Thyroid gland (tissue), 4 donors: ENCODE data around the gene PRSS12. TPM values are rescaled to one million over a fixed set of nuclear protein-coding genes. Genes with fewer than 3 reads are reported as not detected.

Experiments
- DNase-seq, 2 donors: peaks; one replicate each; pipeline ENCODE4 v3.0.0-alpha.2; 2019
- H3K27ac ChIP-seq, 3 donors: fragments of 200-600 bp; sonication (generic); 1 replicate in 2 of 3; 2 replicates in 1 of 3; pipeline ENCODE4 v1.5.1; 2016 to 2019; ENCODE audit warnings: mild to moderate bottlenecking in 1 of 3, moderate library complexity in 1 of 3
- H3K27me3 ChIP-seq: fragments of 200-600 bp; sonication (generic); one replicate; pipeline ENCODE4 v1.5.1; 2019
- H3K36me3 ChIP-seq, 2 donors: fragments of 200-600 bp; sonication (generic); one replicate each; pipeline ENCODE4 v1.5.1; 2016 to 2019
- H3K4me1 ChIP-seq, 2 donors: fragments of 200-600 bp; sonication (generic); one replicate each; pipeline ENCODE4 v1.5.1; 2017 to 2019
- H3K4me3 ChIP-seq, 3 donors: fragments of 200-600 bp; sonication (generic); replicated peaks in 1 of 3; 1 replicate in 2 of 3; 2 replicates in 1 of 3; pipeline ENCODE4 v1.5.1; 2016; ENCODE audit warnings: mild to moderate bottlenecking in 1 of 3
- H3K9me3 ChIP-seq: fragments of 200-600 bp; sonication (generic); one replicate; pipeline ENCODE4 v1.5.1; 2017
- CTCF ChIP-seq, 6 experiments: fragments of 200-600 bp in 3 of 6; fragments of 450-650 bp in 3 of 6; sonication (generic) in 3 of 6; IDR thresholded peaks; one replicate each; pipeline ENCODE4 v1.5.1; 2016 to 2019; ENCODE audit warnings: antibody characterized with exemption in 6 of 6, mild to moderate bottlenecking in 2 of 6, inconsistent platforms in 1 of 6, moderate library complexity in 1 of 6
- POLR2A ChIP-seq, 2 donors: fragments of 450-650 bp; IDR thresholded peaks; one replicate each; pipeline ENCODE4 v1.6.1; 2017; ENCODE audit warnings: antibody characterized with exemption in 2 of 2, mild to moderate bottlenecking in 2 of 2, moderate library complexity in 1 of 2
- WGBS, 2 donors: methylation state at CpG; one replicate each; pipeline ENCODE4 v1.1.5; 2017; 5-methylcytosine and 5-hydroxymethylcytosine counted together
- intact Hi-C: fragments of 100-400 bp; cut with DNase I; formaldehyde crosslinking; loops from one replicate; pipeline ENCODE4 v1.15.1; 2023
- total RNA-seq, 4 donors: library from RNA; depleted of rRNA; stranded (reverse); fragments of >200 nt; gene quantifications; one replicate each; pipeline ENCODE4 v1.2.3, GENCODE V29; 2016

PRSS12 gene
- total RNA-seq, 4 donors from 2014 or later = 0.21 to 0.67 (median 0.45) TPM

DNA sequence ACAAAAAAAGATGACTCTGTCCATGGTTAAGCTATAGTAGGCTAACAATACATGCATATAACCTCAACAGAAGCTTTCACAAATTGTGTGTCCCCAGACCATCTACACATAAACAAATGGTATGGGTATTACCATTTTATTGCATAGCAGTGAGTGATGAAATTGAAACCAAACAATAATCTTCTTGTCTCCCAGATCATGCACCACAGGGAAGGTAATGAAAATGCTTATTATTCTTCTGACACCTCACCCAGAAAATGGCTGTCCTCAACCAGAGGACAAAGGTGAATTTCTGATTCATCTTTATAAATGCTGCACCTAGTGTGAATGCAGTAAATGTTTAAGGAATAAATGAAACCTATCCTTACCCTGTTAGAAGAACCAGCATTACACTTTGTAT, 8.0 kb downstream of the PRSS12 start:
- intact Hi-C loops = loop anchor here (10.0 kb wide), 1 partner anchor 60 kb away; no protein-coding TSS in a partner anchor
- no peaks in the 10 kb centered on the region for H3K4me1 ChIP-seq
- no peak overlapping the region for H3K27ac ChIP-seq
- no peaks in the 10 kb centered on the region for H3K27me3 ChIP-seq
- no peaks in the 10 kb centered on the region for H3K36me3 ChIP-seq
- no peak for DNase-seq
- no peak for TF ChIP-seq CTCF (IDR thresholded peaks at IDR 0.05)
- no peak for TF ChIP-seq POLR2A (IDR thresholded peaks at IDR 0.05)
- no peaks in the 10 kb centered on the region for H3K9me3 ChIP-seq
- H3K4me3 ChIP-seq = no peak overlapping the region

DNA sequence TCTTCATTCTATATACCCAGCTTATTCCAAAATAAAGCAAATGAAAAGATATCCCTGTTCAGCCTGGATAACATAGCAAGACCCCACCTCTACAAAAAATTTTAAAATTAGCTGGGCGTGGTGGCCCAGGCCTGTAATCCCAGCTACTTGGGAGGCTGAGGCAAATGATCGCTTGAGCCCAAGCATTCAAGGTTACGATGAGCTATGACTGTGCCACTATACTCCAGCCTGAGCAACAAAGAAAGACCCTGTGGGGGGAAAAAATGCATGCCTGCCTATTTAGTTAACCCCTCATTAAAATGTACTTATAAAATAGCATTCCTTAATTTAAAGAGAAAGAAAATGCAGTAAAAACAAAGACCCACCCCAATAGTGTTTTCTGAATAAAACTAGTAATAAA, 9.3 kb downstream of the PRSS12 start:
- Histone ChIP-seq H3K4me1 (no peaks in the 10 kb centered on the region), H3K9me3 (no peaks in the 10 kb centered on the region), H3K4me3 (no peak overlapping the region), H3K36me3 (no peaks in the 10 kb centered on the region), H3K27me3 (no peaks in the 10 kb centered on the region), H3K27ac (no peak overlapping the region)
- intact Hi-C loops = loop anchor here (10.0 kb wide), 1 partner anchor 59 kb away; no protein-coding TSS in a partner anchor
- 96 to 99% methylated on average over 3 of the region's 3 CpGs for WGBS, 2 donors
- TF ChIP-seq CTCF (IDR thresholded peaks at IDR 0.05) (no peak), POLR2A (IDR thresholded peaks at IDR 0.05) (no peak)
- DNase-seq = no peak

DNA sequence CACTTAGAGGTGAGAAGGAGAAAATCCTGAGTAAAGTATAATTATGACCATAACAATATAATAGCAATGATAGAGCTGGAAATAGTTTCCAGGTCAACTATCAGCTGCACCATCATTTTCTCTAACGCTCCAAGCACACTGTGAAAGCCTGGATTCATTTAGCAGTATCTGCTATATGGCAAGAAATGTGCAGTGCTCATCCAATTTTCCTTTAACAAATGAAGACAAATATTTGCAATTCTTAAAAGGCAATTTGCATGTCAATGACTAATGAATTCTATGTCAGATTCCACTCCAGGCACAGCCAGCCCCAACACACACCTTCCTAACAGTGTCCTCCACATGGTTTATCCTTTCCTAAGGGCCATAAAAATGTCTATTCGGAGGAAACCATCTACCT, 12.7 kb downstream of the PRSS12 start:
- Histone ChIP-seq H3K36me3 (no peaks in the 10 kb centered on the region), H3K27me3 (no peaks in the 10 kb centered on the region), H3K27ac (no peak overlapping the region), H3K4me1 (no peaks in the 10 kb centered on the region), H3K4me3 (no peak overlapping the region), H3K9me3 (no peaks in the 10 kb centered on the region)
- TF ChIP-seq CTCF (IDR thresholded peaks at IDR 0.05) (no peak), POLR2A (IDR thresholded peaks at IDR 0.05) (no peak)
- intact Hi-C loops = loop anchor here (10.0 kb wide), 1 partner anchor 55 kb away; no protein-coding TSS in a partner anchor
- 86 to 88% methylated on average over 2 of the region's 2 CpGs for WGBS, 2 donors
- DNase-seq = no peak

GRCh38 chr4:118338981-118339765, 13.6 kb downstream of the PRSS12 start:
- Histone ChIP-seq H3K4me1 (no peaks in the 10 kb centered on the region), H3K27ac (no peak overlapping the region), H3K4me3 (no peak overlapping the region), H3K27me3 (no peaks in the 10 kb centered on the region), H3K36me3 (no peaks in the 10 kb centered on the region), H3K9me3 (no peaks in the 10 kb centered on the region)
- WGBS, 2 donors = 67 to 82% methylated on average over 1 of the region's 1 CpG
- DNase-seq = no peak
- intact Hi-C loops = no loop called here
- TF ChIP-seq CTCF (IDR thresholded peaks at IDR 0.05) (no peak), POLR2A (IDR thresholded peaks at IDR 0.05) (no peak)

- no peak for DNase-seq
- WGBS, 2 donors = 79 to 93% methylated on average over 1 of the region's 1 CpG
- Histone ChIP-seq H3K9me3 (no peaks in the 10 kb centered on the region), H3K4me1 (no peaks in the 10 kb centered on the region), H3K4me3 (no peak overlapping the region), H3K36me3 (no peaks in the 10 kb centered on the region), H3K27me3 (no peaks in the 10 kb centered on the region), H3K27ac (no peak overlapping the region)
- intact Hi-C loops = no loop called here
- TF ChIP-seq POLR2A (IDR thresholded peaks at IDR 0.05) (no peak), CTCF (IDR thresholded peaks at IDR 0.05) (no peak)
These were observed 14.3 kb downstream of the PRSS12 start for GRCh38 chr4:118338518-118338917.
